Bronchial epithelial cell (primary cell): ENCODE results near the gene CIAO2B. TPM values are rescaled to one million over a fixed set of nuclear protein-coding genes. Genes with fewer than 3 reads are reported as not detected.

Experiments used
- DNase-seq: peaks from one replicate; pipeline ENCODE4 v3.0.0-alpha.2; 2010; ENCODE audit warnings: low read depth
- FAIRE-seq: peaks from 2 replicates; lab custom pipeline; 2011; peaks lifted over from hg19 to GRCh38; lab: Jason Lieb, UNC
- H3K27me3 ChIP-seq: 2 replicates; pipeline ENCODE4 v1.5.1; 2011; ENCODE audit warnings: low read length; ENCODE audit not compliant: control insufficient read depth, insufficient read depth
- H3K36me3 ChIP-seq: 2 replicates; pipeline ENCODE4 v1.5.1; 2011; ENCODE audit warnings: low read length; ENCODE audit not compliant: control insufficient read depth, insufficient read depth
- H3K4me3 ChIP-seq: 2 replicates; pipeline ENCODE4 v1.5.1; 2011; ENCODE audit warnings: mild to moderate bottlenecking, low read depth, low read length, control low read depth
- total RNA-seq: library from RNA; depleted of rRNA; stranded (reverse); fragments of >200 nt; gene quantifications from 2 replicates; pipeline ENCODE4 v1.2.1, GENCODE V29; 2014
- TF ChIP-seq, protein P1 (sequence below): IDR thresholded peaks from 2 replicates; pipeline ENCODE4 v1.5.1; 2011; ENCODE audit warnings: mild to moderate bottlenecking, moderate library complexity, low read length, control low read depth, inconsistent platforms; ENCODE audit not compliant: insufficient read depth, severe bottlenecking

CIAO2B gene
- total RNA-seq, 1 donor from 2014 or later = 227 TPM

DNA sequence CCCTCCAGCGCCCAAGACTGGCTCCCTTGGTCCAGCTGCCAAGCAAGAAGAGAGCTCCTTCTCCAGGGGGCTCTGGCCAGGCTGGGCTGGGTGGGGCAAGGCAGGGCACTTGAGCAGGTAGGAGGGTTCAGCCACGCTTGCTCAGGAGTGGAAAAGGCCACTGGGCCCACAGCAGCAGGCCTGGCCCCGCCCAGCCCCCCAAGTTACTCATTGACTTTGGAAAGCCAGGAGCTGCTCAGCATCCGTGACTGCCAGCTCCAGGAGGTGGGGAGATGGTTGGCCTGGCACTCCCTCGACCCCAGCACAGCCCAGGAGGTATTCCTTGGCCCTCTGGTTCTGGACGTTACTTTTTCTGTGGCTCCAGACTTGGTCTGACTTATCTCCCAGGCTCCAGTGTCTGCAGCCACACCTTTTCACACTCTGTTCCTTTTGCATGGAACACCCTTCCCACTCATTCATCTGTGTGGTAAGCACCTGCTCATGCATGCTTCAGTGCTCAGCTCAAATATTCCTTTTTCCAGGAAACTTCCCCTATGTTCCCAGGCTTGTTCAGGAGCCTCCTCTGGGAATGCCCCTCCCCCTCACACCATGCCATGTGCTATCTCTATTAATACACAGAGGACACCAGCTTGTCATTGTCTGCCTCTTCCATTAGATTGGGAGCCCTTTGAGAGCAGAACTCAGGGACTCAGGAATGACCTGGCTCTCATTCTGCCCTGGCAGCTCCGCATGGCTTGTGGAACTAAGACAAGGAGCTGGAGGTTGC is 15.2 kb downstream of the CIAO2B start, which contains the start of gene CDH16:
TSS of gene CDH16 (minus strand) at position 83 of the 766 bp plus-strand sequence. CDS start 820 bp downstream, outside the sequence.
- Histone ChIP-seq H3K27me3 (peaks cover 1% of the 10 kb centered on the region), H3K4me3 (no peak within 1 kb of the TSS), H3K36me3 (no peaks in the 10 kb centered on the region)
- DNase-seq = no peak
- FAIRE-seq = no peak
- TF ChIP-seq, protein P1, sequence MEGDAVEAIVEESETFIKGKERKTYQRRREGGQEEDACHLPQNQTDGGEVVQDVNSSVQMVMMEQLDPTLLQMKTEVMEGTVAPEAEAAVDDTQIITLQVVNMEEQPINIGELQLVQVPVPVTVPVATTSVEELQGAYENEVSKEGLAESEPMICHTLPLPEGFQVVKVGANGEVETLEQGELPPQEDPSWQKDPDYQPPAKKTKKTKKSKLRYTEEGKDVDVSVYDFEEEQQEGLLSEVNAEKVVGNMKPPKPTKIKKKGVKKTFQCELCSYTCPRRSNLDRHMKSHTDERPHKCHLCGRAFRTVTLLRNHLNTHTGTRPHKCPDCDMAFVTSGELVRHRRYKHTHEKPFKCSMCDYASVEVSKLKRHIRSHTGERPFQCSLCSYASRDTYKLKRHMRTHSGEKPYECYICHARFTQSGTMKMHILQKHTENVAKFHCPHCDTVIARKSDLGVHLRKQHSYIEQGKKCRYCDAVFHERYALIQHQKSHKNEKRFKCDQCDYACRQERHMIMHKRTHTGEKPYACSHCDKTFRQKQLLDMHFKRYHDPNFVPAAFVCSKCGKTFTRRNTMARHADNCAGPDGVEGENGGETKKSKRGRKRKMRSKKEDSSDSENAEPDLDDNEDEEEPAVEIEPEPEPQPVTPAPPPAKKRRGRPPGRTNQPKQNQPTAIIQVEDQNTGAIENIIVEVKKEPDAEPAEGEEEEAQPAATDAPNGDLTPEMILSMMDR = no peak

DNA sequence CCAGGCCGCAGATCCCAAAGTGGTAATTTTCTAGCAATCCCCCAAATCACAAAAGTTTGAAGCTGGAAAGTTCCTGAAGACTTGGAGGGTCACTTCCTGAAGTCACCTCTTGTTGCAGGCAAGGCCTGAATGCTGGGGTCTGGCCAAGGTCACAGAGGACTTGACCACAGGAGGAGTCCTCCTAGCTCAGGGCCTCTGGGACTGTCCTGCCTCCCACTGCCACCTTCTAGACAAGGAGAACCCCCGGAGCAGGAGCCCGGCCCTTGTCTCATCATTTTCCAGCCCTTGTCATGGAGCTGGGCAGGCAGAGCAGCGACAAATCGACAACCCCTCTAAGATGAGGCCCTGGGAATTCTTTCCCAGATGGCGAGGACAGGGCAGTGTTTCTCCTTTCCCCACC is 15.8 kb downstream of the CIAO2B start:
- DNase-seq (no peak), FAIRE-seq (no peak)
- Histone ChIP-seq H3K27me3 (peaks cover 1% of the 10 kb centered on the region), H3K4me3 (no peak overlapping the region), H3K36me3 (no peaks in the 10 kb centered on the region)
- TF ChIP-seq, protein P1 = no peak

DNA sequence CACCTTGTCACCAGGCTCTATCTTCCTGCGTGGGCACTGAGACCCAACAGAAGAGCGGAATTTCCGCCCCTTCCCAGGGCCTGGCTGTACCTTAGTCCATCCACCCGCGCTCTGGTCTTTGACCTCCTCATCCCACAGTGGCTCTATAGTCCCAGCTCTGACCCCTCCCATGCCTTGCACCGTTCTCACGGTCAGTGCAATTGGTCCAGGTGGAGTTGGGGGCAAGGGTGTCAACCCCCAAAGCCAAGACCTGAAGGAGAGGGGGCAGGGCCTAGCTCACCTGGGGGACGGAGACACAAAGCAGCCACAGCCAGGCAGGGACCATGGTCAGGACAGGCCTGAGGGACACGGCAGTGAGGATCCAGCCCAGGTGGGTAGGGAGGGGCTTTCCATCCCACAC is 16.5 kb downstream of the CIAO2B start:
- FAIRE-seq (no peak), DNase-seq (no peak)
- no peak overlapping the region for H3K4me3 ChIP-seq
- H3K36me3 ChIP-seq = no peaks in the 10 kb centered on the region
- TF ChIP-seq, protein P1 = no peak
- peaks cover 1% of the 10 kb centered on the region for H3K27me3 ChIP-seq

DNA sequence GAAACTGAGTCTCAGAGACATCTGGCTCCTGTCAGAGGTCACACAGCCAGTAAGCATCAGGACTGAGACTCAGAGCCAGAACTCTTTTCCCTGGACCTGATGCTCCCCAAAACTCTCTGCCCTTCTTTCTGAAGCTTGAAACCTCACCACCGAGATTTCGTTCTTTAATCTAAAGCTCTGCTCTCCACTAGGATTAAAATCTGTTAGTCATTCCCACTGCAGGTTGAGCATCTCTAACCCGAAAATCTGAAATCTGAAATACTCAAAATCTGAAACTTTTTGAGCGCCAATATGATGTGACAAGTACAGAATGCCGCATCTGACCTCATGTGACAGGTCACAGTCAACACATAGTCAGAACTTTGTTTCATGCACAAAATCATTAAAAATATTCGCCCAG is 17.7 kb downstream of the CIAO2B start:
- no peak for FAIRE-seq
- Histone ChIP-seq H3K27me3 (peaks cover 1% of the 10 kb centered on the region), H3K36me3 (no peaks in the 10 kb centered on the region), H3K4me3 (no peak overlapping the region)
- no peak for DNase-seq
- TF ChIP-seq, protein P1 = no peak

DNA sequence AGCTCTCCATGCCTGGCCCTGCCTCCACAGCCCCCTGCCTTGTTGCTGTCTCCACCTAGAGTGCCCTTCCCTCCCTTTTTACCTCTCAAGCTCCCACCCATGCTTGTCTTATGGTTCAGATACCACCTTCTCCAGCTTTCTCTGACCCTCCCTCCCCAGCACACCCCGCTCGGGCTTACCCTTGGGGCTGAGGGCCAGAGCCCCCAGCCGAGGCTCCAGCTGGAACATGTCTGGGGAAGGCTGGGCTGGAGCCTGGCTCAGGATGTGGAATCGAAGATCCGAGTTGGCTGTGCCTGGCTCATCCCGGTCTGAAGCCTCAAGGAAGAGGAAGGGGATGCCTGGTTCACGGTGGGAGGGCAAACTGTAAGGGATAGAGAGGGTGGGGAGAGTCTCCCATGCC is 19.2 kb downstream of the CIAO2B start:
- H3K4me3 ChIP-seq = no peak overlapping the region
- FAIRE-seq (no peak), DNase-seq (no peak)
- no peaks in the 10 kb centered on the region for H3K36me3 ChIP-seq
- TF ChIP-seq, protein P1 = no peak
- H3K27me3 ChIP-seq = peaks cover 1% of the 10 kb centered on the region
